GM19324 (cell line): ENCODE measurements around the gene ZNF70.
A peak's percentile ranks its signal among the peaks of the same experiment; 100 is the strongest.
"Not testable (repeated sequence)": the region's sequence is repeated elsewhere in the genome, so short reads cannot be mapped to it uniquely, and the experiment has no call there.

Source experiments
- ATAC-seq: cut with Tn5 transposase; IDR thresholded peaks from one replicate; pipeline ENCODE4 v1.9.1; 2021; ENCODE audit warnings: mild to moderate bottlenecking, moderate library complexity; ENCODE audit not compliant: unreplicated experiment, low FRiP score

Gene ZNF70

GRCh38 chr22:23760056-23760455 lies 9.1 kb upstream of the ZNF70 start:
- no peak for ATAC-seq

- ATAC-seq, result no peak
Measured at GRCh38 chr22:23759566-23759965, 8.7 kb upstream of the ZNF70 start.

GRCh38 chr22:23756891-23757290 lies 6.0 kb upstream of the ZNF70 start:
- no peak for ATAC-seq

- no peak for ATAC-seq
Measured at GRCh38 chr22:23755711-23756110, 4.8 kb upstream of the ZNF70 start.

- ATAC-seq, result no peak
Measured at GRCh38 chr22:23754980-23755636, 4.2 kb upstream of the ZNF70 start.

GRCh38 chr22:23754220-23754919 lies 3.5 kb upstream of the ZNF70 start, which contains the start of gene VPREB3:
TSS of gene VPREB3 (minus strand) at chr22:23754425. CDS start at chr22:23754363, 62 bp downstream.
- no peak for ATAC-seq

- ATAC-seq, result no peak
Measured at GRCh38 chr22:23753385-23753784, 2.5 kb upstream of the ZNF70 start.

GRCh38 chr22:23752750-23753149 lies 1.8 kb upstream of the ZNF70 start:
- ATAC-seq, result no peak

- ATAC-seq, result no peak
Measured at GRCh38 chr22:23752090-23752691, 1.3 kb upstream of the ZNF70 start.

- ATAC-seq, result peak; percentile 6
Measured at GRCh38 chr22:23751441-23751996, 607 bp upstream of the ZNF70 start.

- no peak for ATAC-seq
Measured at GRCh38 chr22:23750367-23750713, 572 bp downstream of the ZNF70 start.

- ATAC-seq, result no peak
Measured at GRCh38 chr22:23749841-23750301, 1.0 kb downstream of the ZNF70 start.

GRCh38 chr22:23745791-23746190 lies 5.1 kb downstream of the ZNF70 start:
- no peak for ATAC-seq

GRCh38 chr22:23744485-23744884 lies 6.4 kb downstream of the ZNF70 start:
- no peak for ATAC-seq

GRCh38 chr22:23744001-23744400 lies 6.9 kb downstream of the ZNF70 start:
- no peak for ATAC-seq

GRCh38 chr22:23743303-23743705 lies 7.6 kb downstream of the ZNF70 start:
- no peak for ATAC-seq

GRCh38 chr22:23742505-23743264 lies 8.2 kb downstream of the ZNF70 start:
- ATAC-seq, result no peak

GRCh38 chr22:23737696-23738095 lies 13.2 kb downstream of the ZNF70 start:
- ATAC-seq, result no peak

- not testable (repeated sequence) for ATAC-seq
Measured at GRCh38 chr22:23728108-23728507, 22.8 kb downstream of the ZNF70 start.

GRCh38 chr22:23722724-23723123 lies 28.2 kb downstream of the ZNF70 start:
- ATAC-seq, result no peak

GRCh38 chr22:23722160-23722559 lies 28.8 kb downstream of the ZNF70 start:
- no peak for ATAC-seq
